CD4-positive, alpha-beta memory T cell (primary cell): ENCODE data around the gene UBXN11. TPM values are rescaled to one million over a fixed set of nuclear protein-coding genes. Genes with fewer than 3 reads are reported as not detected.
A peak's percentile ranks its signal among the peaks of the same experiment; 100 is the strongest.

Experiments
- CTCF ChIA-PET: fragments of 350-600 bp; sonication (Branson Sonifier 250); formaldehyde crosslinking; loops from one replicate; lab custom pipeline; 2021; ENCODE audit warnings: inconsistent platforms; ENCODE audit not compliant: partially characterized antibody; lab: Charles Lee
- POLR2A ChIA-PET: fragments of 350-600 bp; sonication (Branson Sonifier 250); formaldehyde crosslinking; loops from one replicate; lab custom pipeline; 2021; ENCODE audit not compliant: partially characterized antibody; lab: Charles Lee
- DNase-seq, 5 donors: peaks; one replicate each; pipeline versions ENCODE4 v3.0.0 to v3.0.0-alpha.2; 2020 to 2022; ENCODE audit warnings: mixed read lengths in 1 of 5
- H3K27ac ChIP-seq: one replicate; pipeline ENCODE4 v1.7.0; 2013; ENCODE audit warnings: low read depth, low read length
- H3K27me3 ChIP-seq: 2 replicates; pipeline ENCODE4 v1.7.0; 2013; ENCODE audit warnings: mild to moderate bottlenecking, low read length, moderate library complexity; ENCODE audit not compliant: insufficient read depth
- H3K36me3 ChIP-seq: 2 replicates; pipeline ENCODE4 v1.7.0; 2013; ENCODE audit warnings: mild to moderate bottlenecking, low read length, moderate library complexity; ENCODE audit not compliant: insufficient read depth
- H3K4me1 ChIP-seq: 2 replicates; pipeline ENCODE4 v1.7.0; 2013; ENCODE audit warnings: mild to moderate bottlenecking, low read length, moderate library complexity; ENCODE audit not compliant: insufficient read depth
- H3K4me3 ChIP-seq, 2 donors: one replicate each; pipeline ENCODE4 v1.7.0; 2013; ENCODE audit warnings: low read length in 2 of 2, mild to moderate bottlenecking in 1 of 2
- H3K9me3 ChIP-seq, 2 donors: one replicate each; pipeline ENCODE4 v1.7.0; 2013; ENCODE audit warnings: low read length in 2 of 2, control low read depth in 1 of 2; ENCODE audit not compliant: control insufficient read depth in 1 of 2
- H3K27ac Mint-ChIP-seq, 7 donors: one replicate each; pipeline ENCODE4 v1.8.0; 2020 to 2021; ENCODE audit warnings: mixed read lengths in 7 of 7, mild to moderate bottlenecking in 6 of 7, inconsistent platforms in 3 of 7, moderate library complexity in 3 of 7
- H3K27me3 Mint-ChIP-seq, 2 donors: one replicate each; pipeline ENCODE4 v1.8.0; 2020 to 2021; ENCODE audit warnings: mixed read lengths in 2 of 2
- H3K36me3 Mint-ChIP-seq, 2 donors: one replicate each; pipeline ENCODE4 v1.8.0; 2020 to 2021; ENCODE audit warnings: mixed read lengths in 2 of 2, inconsistent platforms in 1 of 2, mild to moderate bottlenecking in 1 of 2
- H3K4me1 Mint-ChIP-seq, 4 donors: one replicate each; pipeline ENCODE4 v1.8.0; 2020 to 2021; ENCODE audit warnings: mixed read lengths in 4 of 4, mild to moderate bottlenecking in 1 of 4
- H3K4me3 Mint-ChIP-seq, 8 donors: one replicate each; pipeline ENCODE4 v1.8.0; 2020 to 2021; ENCODE audit warnings: mixed read lengths in 8 of 8, mild to moderate bottlenecking in 7 of 8, moderate library complexity in 6 of 8, inconsistent platforms in 3 of 8
- H3K9me3 Mint-ChIP-seq, 8 donors: one replicate each; pipeline ENCODE4 v1.8.0; 2020 to 2021; ENCODE audit warnings: mixed read lengths in 8 of 8, mild to moderate bottlenecking in 5 of 8, inconsistent platforms in 3 of 8, moderate library complexity in 1 of 8
- intact Hi-C: fragments of 100-400 bp; cut with micrococcal nuclease; formaldehyde crosslinking; loops from one replicate; pipeline ENCODE4 v1.15.1; 2023
- polyA plus RNA-seq, 2 donors: library from polyadenylated mRNA; unstranded; fragments of 300-500 nt; fragmentation: Illumina TruSeq; gene quantifications; one replicate each; pipeline ENCODE4 v1.2.3, GENCODE V29; 2021
- total RNA-seq, 2 experiments: library from RNA; stranded (reverse); gene quantifications; one replicate each; pipeline ENCODE4 v1.2.3, GENCODE V29; 2021

Gene UBXN11
- total and polyA plus RNA-seq, 4 experiments from 2014 or later = 13.3 to 117 (median 66.4) TPM

DNA sequence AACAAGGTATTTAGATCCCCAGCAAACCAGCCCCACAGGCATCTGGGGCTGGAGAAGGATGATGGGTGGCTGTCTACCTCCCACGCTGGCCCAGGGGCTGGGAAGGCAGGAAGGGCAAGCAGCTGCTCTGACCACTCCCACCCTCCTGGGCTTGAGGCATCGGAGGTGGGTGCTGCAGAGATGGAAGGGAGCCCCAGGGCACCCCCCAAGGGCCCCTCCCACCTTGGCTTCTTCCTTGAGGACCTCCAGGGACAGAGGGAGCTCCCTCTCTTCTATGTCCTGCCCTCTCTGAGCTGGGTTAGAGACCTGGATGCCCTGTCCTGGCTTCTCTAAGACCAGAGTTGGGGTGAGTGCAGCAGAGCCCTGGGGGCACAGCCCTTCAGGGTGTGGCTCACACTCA is 14.5 kb upstream of the UBXN11 start:
- Histone ChIP-seq H3K36me3 (peaks cover 49% of the 10 kb centered on the region), H3K27me3 (no peaks in the 10 kb centered on the region), H3K4me3 (peak overlapping the region in 1 of 2 donors; percentile 94), H3K4me1 (peaks cover 54% of the 10 kb centered on the region), H3K27ac (peak overlapping the region; percentile 69), H3K9me3 (no peaks in the 10 kb centered on the region)
- Mint-ChIP-seq H3K9me3 (no peaks in the 10 kb centered on the region), H3K4me1 (peaks cover 35 to 69% (median 52%) of the 10 kb centered on the region in 4 donors), H3K27ac (peak overlapping the region; percentile 83 to 99 (median 95)), H3K4me3 (peak overlapping the region; percentile 95 to 100 (median 96)), H3K27me3 (no peaks in the 10 kb centered on the region), H3K36me3 (peaks cover 60 to 67% of the 10 kb centered on the region in 2 donors)
- DNase-seq = no peak
- POLR2A ChIA-PET = interaction anchor here (0.7 to 33.0 kb wide), 20 partner anchors 12 to 209 kb away, joined by 3 to 3358 read pairs (median 8); partner anchors contain the start of genes CEP85, PDIK1L, SH3BGRL3 and UBXN11
- intact Hi-C loops = loop anchor here (1.0 to 5.0 kb wide), 7 partner anchors 36 to 216 kb away; partner anchors contain the start of genes C1orf232, CEP85 and ZNF593
- CTCF ChIA-PET = interaction anchor here (0.5 to 25.6 kb wide), 17 partner anchors 8 to 151 kb away, joined by 3 to 1027 read pairs (median 10); partner anchors contain the start of genes CEP85, SH3BGRL3, UBXN11 and ZNF593

- Histone ChIP-seq H3K27ac (peak overlapping the region; percentile 69), H3K36me3 (peaks cover 37% of the 10 kb centered on the region), H3K4me1 (peaks cover 78% of the 10 kb centered on the region), H3K27me3 (no peaks in the 10 kb centered on the region), H3K9me3 (no peaks in the 10 kb centered on the region), H3K4me3 (peak overlapping the region; percentile 94 to 99)
- Mint-ChIP-seq H3K9me3 (no peaks in the 10 kb centered on the region), H3K36me3 (peaks cover 49 to 52% of the 10 kb centered on the region in 2 donors), H3K27me3 (no peaks in the 10 kb centered on the region), H3K4me3 (peak overlapping the region; percentile 93 to 100 (median 96)), H3K27ac (peak overlapping the region; percentile 83 to 97 (median 93)), H3K4me1 (peaks cover 48 to 93% (median 67%) of the 10 kb centered on the region in 4 donors)
- ChIA-PET POLR2A (interaction anchor here (0.6 to 33.0 kb wide), 26 partner anchors 14 to 683 kb away, joined by 3 to 3358 read pairs (median 4); partner anchors contain the start of genes CEP85, DHDDS, HMGN2 and PDIK1L), CTCF (interaction anchor here (0.7 to 25.6 kb wide), 14 partner anchors 10 to 220 kb away, joined by 3 to 1027 read pairs (median 6); partner anchors contain the start of genes CEP85, SH3BGRL3 and UBXN11)
- no peak for DNase-seq
- intact Hi-C loops = no loop called here
Observed at GRCh38 chr1:26318338-26319064, 12.1 kb upstream of the UBXN11 start.

DNA sequence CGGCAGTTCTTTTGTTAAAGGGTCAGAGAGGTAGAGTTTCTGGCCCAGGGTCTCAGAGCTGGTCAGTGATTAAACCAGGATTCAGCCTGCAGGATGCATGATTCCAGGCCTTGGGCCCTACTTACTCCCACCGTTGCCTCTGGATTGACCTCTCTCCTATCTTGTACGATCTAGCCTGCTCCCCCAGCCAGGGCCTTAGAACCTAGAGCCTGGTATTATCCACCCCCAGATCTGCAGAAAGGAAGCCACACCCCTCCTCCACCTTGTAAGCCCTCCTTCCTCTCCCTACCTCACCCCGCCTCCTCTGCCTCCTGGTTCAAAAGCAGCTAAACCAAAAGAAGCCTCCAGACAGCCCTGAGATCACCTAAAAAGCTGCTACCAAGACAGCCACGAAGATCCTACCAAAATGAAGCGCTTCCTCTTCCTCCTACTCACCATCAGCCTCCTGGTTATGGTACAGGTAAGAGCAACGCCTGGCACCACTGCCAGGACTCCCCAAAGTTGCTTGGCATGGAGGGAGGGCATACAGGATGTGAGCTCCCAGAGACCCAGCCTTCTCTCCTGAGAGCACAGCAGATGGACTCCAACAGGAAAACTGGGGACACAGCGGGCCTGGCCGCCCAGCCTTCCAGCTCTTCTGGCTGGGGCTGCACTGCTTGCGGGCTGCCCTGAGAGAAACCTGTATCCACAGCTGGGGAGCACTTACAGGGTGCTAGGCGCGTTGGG is 11.3 kb upstream of the UBXN11 start, which contains the start of gene CD52:
TSS of gene CD52 (plus strand) at position 347 of the 726 bp plus-strand sequence. CDS start at position 407, 60 bp downstream.
- Mint-ChIP-seq H3K9me3 (no peaks in the 10 kb centered on the region), H3K4me3 (peak within 1 kb of the TSS; percentile 93 to 100 (median 96)), H3K27me3 (no peaks in the 10 kb centered on the region), H3K36me3 (peaks cover 42 to 45% of the 10 kb centered on the region in 2 donors), H3K27ac (peak within 1 kb of the TSS; percentile 83 to 97 (median 93)), H3K4me1 (peaks cover 48 to 93% (median 67%) of the 10 kb centered on the region in 4 donors)
- H3K9me3 ChIP-seq = no peaks in the 10 kb centered on the region
- peaks cover 76% of the 10 kb centered on the region for H3K4me1 ChIP-seq
- intact Hi-C loops = loop anchor here (1.0 kb wide), 2 partner anchors 10 to 61 kb away; no protein-coding TSS in a partner anchor
- H3K36me3 ChIP-seq = peaks cover 30% of the 10 kb centered on the region
- H3K4me3 ChIP-seq = peak within 1 kb of the TSS; percentile 94 to 99
- ChIA-PET CTCF (interaction anchor here (1.2 to 25.6 kb wide), 10 partner anchors 10 to 99 kb away, joined by 4 to 1027 read pairs (median 8); partner anchors contain the start of genes CEP85, SH3BGRL3 and UBXN11), POLR2A (interaction anchor here (0.5 to 33.0 kb wide), 21 partner anchors 15 to 1061 kb away, joined by 3 to 3358 read pairs (median 4); partner anchors contain the start of genes CEP85, DHDDS, HMGN2 and PDIK1L)
- peak within 1 kb of the TSS; percentile 69 for H3K27ac ChIP-seq
- no peaks in the 10 kb centered on the region for H3K27me3 ChIP-seq
- DNase-seq = peak; percentile 71 to 88 (median 76)

DNA sequence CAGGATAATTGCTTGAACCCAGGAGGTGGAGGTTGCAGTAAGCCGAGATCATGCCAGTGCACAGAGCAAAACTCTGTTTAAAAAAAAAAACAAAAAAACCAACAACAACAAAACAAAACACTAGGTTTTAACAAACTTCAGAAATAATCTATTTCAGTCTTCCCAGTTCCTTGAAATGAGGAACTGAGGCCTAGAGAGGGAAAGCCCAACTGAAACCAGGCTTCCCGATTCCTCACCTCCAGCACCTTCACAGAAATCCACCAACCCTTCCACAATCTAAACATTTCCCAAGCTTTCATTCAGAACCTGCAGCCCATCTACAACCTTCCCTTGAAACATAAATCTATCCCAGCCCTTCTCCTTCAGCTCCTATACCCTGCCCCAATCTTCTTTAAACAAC is 10.7 kb upstream of the UBXN11 start:
- no peaks in the 10 kb centered on the region for H3K27me3 Mint-ChIP-seq
- peak overlapping the region; percentile 93 to 100 (median 96) for H3K4me3 Mint-ChIP-seq
- no peak for DNase-seq
- Histone ChIP-seq H3K9me3 (no peaks in the 10 kb centered on the region), H3K36me3 (peaks cover 24% of the 10 kb centered on the region), H3K4me1 (peaks cover 70% of the 10 kb centered on the region), H3K4me3 (peak overlapping the region; percentile 94 to 99), H3K27me3 (no peaks in the 10 kb centered on the region), H3K27ac (peak overlapping the region; percentile 69)
- peaks cover 47 to 87% (median 62%) of the 10 kb centered on the region in 4 donors for H3K4me1 Mint-ChIP-seq
- POLR2A ChIA-PET = interaction anchor here (0.5 to 33.0 kb wide), 11 partner anchors 16 to 1060 kb away, joined by 3 to 3358 read pairs (median 14); partner anchors contain the start of genes CEP85, DHDDS, SH3BGRL3 and UBXN11
- no peaks in the 10 kb centered on the region for H3K9me3 Mint-ChIP-seq
- intact Hi-C loops = loop anchor here (1.0 kb wide), 2 partner anchors 10 to 61 kb away; no protein-coding TSS in a partner anchor
- CTCF ChIA-PET = interaction anchor here (0.5 to 25.6 kb wide), 9 partner anchors 9 to 88 kb away, joined by 3 to 1027 read pairs (median 11); partner anchors contain the start of genes SH3BGRL3 and UBXN11
- peaks cover 37 to 38% of the 10 kb centered on the region in 2 donors for H3K36me3 Mint-ChIP-seq
- H3K27ac Mint-ChIP-seq = peak overlapping the region; percentile 83 to 97 (median 93)

GRCh38 chr1:26315874-26316850 is 9.7 kb upstream of the UBXN11 start:
- Mint-ChIP-seq H3K9me3 (no peaks in the 10 kb centered on the region), H3K27me3 (no peaks in the 10 kb centered on the region), H3K27ac (peak overlapping the region; percentile 77 to 97 (median 91)), H3K4me1 (peaks cover 45 to 87% (median 59%) of the 10 kb centered on the region in 4 donors), H3K4me3 (peak overlapping the region in 7 of 8 donors; percentile 89 to 100 (median 95)), H3K36me3 (peaks cover 31 to 32% of the 10 kb centered on the region in 2 donors)
- ChIA-PET POLR2A (interaction anchor here (0.6 to 33.0 kb wide), 8 partner anchors 23 to 116 kb away, joined by 3 to 3358 read pairs (median 6); partner anchors contain the start of genes CEP85, DHDDS, SH3BGRL3 and UBXN11), CTCF (interaction anchor here (0.5 to 25.6 kb wide), 6 partner anchors 8 to 101 kb away, joined by 3 to 1027 read pairs (median 16); partner anchors contain the start of genes SH3BGRL3 and UBXN11)
- H3K9me3 ChIP-seq = no peaks in the 10 kb centered on the region
- no peak for DNase-seq
- intact Hi-C loops = no loop called here
- H3K36me3 ChIP-seq = peaks cover 15% of the 10 kb centered on the region
- peaks cover 60% of the 10 kb centered on the region for H3K4me1 ChIP-seq
- no peaks in the 10 kb centered on the region for H3K27me3 ChIP-seq
- H3K4me3 ChIP-seq = peak overlapping the region in 1 of 2 donors; percentile 12
- H3K27ac ChIP-seq = peak overlapping the region; percentile 69
